ENCODE results near the gene PMEPA1. TPM values are rescaled to one million over a fixed set of nuclear protein-coding genes. Genes with fewer than 3 reads are reported as not detected.

The PMEPA1 gene
- total RNA-seq, 2 experiments from 2014 or later = 2.5 to 3.0 TPM

DNA sequence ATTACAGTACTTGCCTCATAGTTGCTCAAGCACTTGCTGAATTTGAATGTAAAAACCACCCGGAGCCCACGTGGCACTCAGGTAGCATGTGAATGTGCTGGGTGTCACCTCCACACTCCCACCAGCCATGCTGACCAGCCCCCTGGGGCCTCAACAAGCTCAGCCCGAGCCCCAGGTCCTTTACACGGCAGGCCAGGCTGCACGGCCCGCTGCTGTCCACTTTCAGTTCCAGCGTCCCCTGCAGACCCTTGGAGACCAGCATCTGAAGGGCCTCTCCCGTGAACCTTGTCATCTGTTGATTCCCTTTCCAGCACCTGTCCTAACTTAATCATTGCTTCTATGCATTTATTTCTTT is 56.3 kb downstream of the PMEPA1 start:
- ChIA-PET POLR2A (no interaction called here), CTCF (interaction anchor here (0.6 to 3.7 kb wide), 28 partner anchors 11 to 562 kb away, joined by 3 to 44 read pairs (median 4); no protein-coding TSS in a partner anchor)
- H3K36me3 Mint-ChIP-seq = peaks cover 1% of the 10 kb centered on the region

DNA sequence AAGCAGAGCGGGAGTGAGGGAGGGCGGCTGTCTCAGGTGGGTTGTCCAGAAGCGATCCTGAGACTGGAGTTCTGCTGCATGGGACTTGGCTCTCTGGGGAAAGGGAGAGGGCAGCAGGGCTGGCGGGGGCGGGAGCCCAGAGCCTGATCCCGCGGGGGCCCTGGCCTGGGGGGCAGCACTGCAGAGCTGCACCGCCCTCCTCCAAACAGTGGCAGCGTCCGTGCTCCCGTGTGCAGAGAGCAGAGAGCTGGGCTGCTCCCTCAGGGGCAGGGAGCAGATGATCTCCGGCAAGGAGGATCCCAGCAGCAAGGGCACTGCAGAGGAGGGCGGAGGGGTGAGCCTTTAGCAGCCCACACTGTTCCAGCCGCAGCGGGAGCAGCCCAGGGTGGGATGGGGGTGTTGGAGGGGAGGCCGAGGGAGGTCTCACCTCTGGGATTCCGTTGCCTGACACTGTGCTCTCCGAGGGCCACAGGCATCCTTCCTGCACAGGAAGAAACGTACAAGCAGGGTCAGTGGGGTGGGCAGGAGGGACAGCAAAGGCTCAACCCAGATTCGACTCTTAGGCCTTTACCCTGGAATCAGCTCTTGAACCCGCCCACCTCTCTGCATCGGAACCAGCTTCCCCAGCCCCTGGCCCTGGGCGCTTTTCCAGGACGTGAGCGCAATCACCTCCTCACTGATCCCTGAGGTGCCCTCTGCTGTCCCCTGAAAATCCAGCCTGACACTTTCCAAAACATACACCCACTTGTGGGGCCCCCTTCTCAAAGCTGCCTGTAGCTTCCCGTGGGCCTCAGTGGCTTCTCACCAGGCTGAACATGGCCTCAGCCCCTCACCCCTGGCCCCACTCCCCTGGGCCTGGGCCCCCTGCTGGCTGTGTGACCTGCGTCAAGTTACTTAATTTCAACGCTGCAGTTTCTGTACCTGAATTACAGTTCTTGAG is 56.9 kb downstream of the PMEPA1 start:
- H3K36me3 Mint-ChIP-seq = peaks cover 1% of the 10 kb centered on the region
- peak; percentile 7 for DNase-seq
- ChIA-PET CTCF (interaction anchor here (0.8 to 3.7 kb wide), 12 partner anchors 10 to 557 kb away, joined by 3 to 44 read pairs (median 6); no protein-coding TSS in a partner anchor), POLR2A (no interaction called here)
- H3K27me3 Mint-ChIP-seq = peaks cover 2% of the 10 kb centered on the region
- no peak overlapping the region for H3K27ac Mint-ChIP-seq
- peaks cover 4% of the 10 kb centered on the region for H3K4me1 Mint-ChIP-seq (ENCODE audit: low read depth)
- H3K9me3 Mint-ChIP-seq = no peaks in the 10 kb centered on the region
- intact Hi-C loops (cut with micrococcal nuclease) = loop anchor here (5.0 to 10.0 kb wide), 3 partner anchors 374 to 552 kb away; no protein-coding TSS in a partner anchor
- no peak overlapping the region for H3K4me3 Mint-ChIP-seq

More for the DNA sequence above, 56.3 kb downstream of the PMEPA1 start:
- no peak overlapping the region for H3K27ac Mint-ChIP-seq
- H3K27me3 Mint-ChIP-seq = no peaks in the 10 kb centered on the region
- H3K4me3 Mint-ChIP-seq = no peak overlapping the region
- peaks cover 11% of the 10 kb centered on the region for H3K4me1 Mint-ChIP-seq (ENCODE audit: low read depth)
- no peak for DNase-seq
- intact Hi-C loops (cut with micrococcal nuclease) = loop anchor here (5.0 to 10.0 kb wide), 3 partner anchors 374 to 551 kb away; no protein-coding TSS in a partner anchor
- no peaks in the 10 kb centered on the region for H3K9me3 Mint-ChIP-seq

DNA sequence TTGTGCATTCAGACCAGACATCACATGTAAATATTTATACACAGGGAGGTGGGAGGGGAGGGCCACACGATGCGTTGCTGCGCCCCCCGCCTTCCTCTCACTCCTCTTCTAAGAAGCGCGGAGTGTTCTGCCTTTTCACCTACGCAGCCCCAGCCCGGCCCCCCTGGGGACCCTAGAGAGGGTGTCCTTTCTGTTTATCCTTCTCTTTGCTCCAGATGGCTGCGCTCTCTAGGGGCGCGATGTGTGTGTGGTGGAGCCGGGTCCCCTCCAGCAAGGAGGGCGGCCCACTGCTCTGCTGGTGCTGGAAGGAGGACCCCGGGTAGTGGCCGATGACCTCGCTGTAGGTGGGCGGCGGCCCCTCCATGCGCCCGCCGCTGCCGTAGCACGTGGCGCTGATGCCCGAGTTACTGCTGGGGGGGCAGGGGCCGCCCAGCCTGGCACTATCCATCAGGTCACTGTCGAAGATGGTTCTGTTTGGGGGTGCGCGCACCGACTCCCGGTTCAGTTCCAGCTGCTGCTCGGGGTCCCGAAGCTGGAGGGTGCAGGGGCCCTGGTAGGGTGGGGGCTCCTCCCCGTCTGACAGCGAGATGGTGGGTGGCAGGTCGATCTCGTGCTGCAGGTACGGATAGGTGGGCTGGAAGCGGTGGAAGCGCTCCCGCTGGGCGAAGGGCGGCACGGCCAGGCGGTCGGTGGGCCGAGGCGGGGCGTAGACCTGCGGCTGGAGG is 57.8 kb downstream of the PMEPA1 start:
- DNase-seq = peak; percentile 7
- intact Hi-C loops (cut with micrococcal nuclease) = loop anchor here (5.0 to 10.0 kb wide), 3 partner anchors 375 to 553 kb away; no protein-coding TSS in a partner anchor
- H3K4me1 Mint-ChIP-seq (ENCODE audit: low read depth) = peaks cover 2% of the 10 kb centered on the region
- H3K27ac Mint-ChIP-seq = no peak overlapping the region
- peaks cover 2% of the 10 kb centered on the region for H3K27me3 Mint-ChIP-seq
- ChIA-PET CTCF (interaction anchor here (1.1 to 2.8 kb wide), 3 partner anchors 29 to 528 kb away, joined by 3 to 21 read pairs (median 11); no protein-coding TSS in a partner anchor), POLR2A (no interaction called here)
- H3K9me3 Mint-ChIP-seq = no peaks in the 10 kb centered on the region
- H3K36me3 Mint-ChIP-seq = peaks cover 1% of the 10 kb centered on the region
- no peak overlapping the region for H3K4me3 Mint-ChIP-seq

DNA sequence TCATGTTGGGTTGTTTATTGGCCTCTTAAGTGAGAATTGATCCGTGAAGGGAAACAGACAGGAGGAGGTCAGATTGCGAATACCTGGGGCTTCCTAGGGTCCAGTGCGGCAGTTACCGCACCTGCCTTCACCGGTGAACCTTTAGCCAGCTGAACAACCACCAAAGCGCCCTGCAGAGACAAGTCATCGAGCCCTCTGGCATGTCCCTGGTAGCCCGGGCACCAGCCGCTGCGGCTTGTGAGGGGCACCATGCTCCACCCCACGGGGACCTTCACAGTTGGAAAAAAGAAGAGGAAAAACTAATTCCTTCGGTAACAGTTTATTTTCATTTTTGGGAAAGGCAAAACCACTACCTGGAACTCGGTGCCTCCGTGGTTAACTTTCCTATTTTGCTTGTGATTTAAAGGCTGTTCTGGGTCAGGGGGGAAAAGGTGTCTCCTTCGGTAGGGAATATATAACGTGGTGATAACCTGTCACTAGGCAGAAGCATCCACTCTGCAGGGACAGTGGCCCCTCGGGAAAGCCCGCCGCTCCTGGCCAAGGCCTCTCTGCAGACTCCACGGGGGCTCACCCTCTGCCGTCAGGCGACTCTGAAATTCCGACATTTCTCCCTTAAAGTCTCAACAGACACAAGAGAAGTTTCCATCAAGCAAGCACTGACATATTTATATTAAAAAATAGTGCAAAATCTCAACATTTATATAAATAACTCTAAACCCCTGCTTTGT is 58.9 kb downstream of the PMEPA1 start:
- Mint-ChIP-seq H3K4me1 (ENCODE audit: low read depth) (peaks cover 2% of the 10 kb centered on the region), H3K27ac (no peak overlapping the region), H3K36me3 (peaks cover 1% of the 10 kb centered on the region), H3K4me3 (no peak overlapping the region), H3K9me3 (no peaks in the 10 kb centered on the region), H3K27me3 (peaks cover 2% of the 10 kb centered on the region)
- DNase-seq = no peak
- CTCF ChIA-PET = interaction anchor here (1.1 kb wide), 1 partner anchor 49 kb away, joined by 3 read pairs; no protein-coding TSS in a partner anchor
- POLR2A ChIA-PET = no interaction called here
- intact Hi-C loops (cut with micrococcal nuclease) = loop anchor here (5.0 to 10.0 kb wide), 3 partner anchors 376 to 554 kb away; no protein-coding TSS in a partner anchor

DNA sequence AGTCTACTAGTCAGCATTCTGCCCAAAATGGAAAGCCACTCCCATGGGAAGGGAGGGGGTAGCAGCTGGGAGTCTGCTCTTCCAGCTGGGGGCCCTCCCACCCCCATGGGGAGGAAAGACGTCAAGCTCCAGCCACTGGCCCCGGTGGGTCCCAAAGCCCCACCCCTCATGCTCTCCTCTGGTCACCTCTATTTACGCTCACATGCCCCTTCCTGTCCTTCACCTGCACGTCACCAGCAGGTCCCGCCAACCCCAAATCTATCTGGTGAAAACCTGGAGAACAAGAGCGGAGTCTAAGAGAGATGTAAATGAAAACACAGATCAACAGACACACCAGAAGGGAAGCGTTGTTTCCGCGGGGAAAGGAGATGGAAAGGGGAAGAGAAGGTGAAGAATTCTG is 59.5 kb downstream of the PMEPA1 start:
- H3K4me1 Mint-ChIP-seq (ENCODE audit: low read depth) = peaks cover 2% of the 10 kb centered on the region
- H3K27me3 Mint-ChIP-seq = peaks cover 2% of the 10 kb centered on the region
- ChIA-PET CTCF (no interaction called here), POLR2A (no interaction called here)
- no peak overlapping the region for H3K27ac Mint-ChIP-seq
- no peak overlapping the region for H3K4me3 Mint-ChIP-seq
- peaks cover 1% of the 10 kb centered on the region for H3K36me3 Mint-ChIP-seq
- intact Hi-C loops (cut with micrococcal nuclease) = loop anchor here (5.0 to 10.0 kb wide), 3 partner anchors 377 to 555 kb away; no protein-coding TSS in a partner anchor
- peaks cover under 1% of the 10 kb centered on the region for H3K9me3 Mint-ChIP-seq
- peak; percentile 7 for DNase-seq

DNA sequence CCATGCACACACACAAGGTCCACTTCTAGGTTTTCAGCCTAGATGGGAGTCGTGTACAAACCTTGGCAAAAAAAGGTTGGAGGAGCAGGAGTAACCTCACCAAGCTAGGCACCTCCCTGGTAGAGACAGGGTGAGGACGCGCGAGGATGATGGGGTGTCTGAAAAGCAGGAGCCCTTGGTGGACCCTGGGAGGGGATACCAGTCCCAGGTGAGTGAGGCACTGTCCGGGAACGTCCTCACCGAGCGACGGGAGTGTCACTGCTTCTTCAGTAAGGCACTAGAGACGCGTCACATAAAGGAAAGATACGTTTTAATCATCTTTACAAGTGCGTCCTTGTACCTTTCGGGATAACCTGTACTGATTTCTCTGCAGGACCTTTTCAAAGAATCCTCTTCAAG is 60.2 kb downstream of the PMEPA1 start:
- Mint-ChIP-seq H3K4me3 (no peak overlapping the region), H3K36me3 (peaks cover 1% of the 10 kb centered on the region), H3K27ac (no peak overlapping the region), H3K27me3 (peaks cover 2% of the 10 kb centered on the region), H3K9me3 (peaks cover 7% of the 10 kb centered on the region), H3K4me1 (ENCODE audit: low read depth) (peaks cover 2% of the 10 kb centered on the region)
- intact Hi-C loops (cut with micrococcal nuclease) = loop anchor here (5.0 to 10.0 kb wide), 3 partner anchors 378 to 555 kb away; no protein-coding TSS in a partner anchor
- peak; percentile 3 for DNase-seq
- ChIA-PET CTCF (no interaction called here), POLR2A (no interaction called here)

DNA sequence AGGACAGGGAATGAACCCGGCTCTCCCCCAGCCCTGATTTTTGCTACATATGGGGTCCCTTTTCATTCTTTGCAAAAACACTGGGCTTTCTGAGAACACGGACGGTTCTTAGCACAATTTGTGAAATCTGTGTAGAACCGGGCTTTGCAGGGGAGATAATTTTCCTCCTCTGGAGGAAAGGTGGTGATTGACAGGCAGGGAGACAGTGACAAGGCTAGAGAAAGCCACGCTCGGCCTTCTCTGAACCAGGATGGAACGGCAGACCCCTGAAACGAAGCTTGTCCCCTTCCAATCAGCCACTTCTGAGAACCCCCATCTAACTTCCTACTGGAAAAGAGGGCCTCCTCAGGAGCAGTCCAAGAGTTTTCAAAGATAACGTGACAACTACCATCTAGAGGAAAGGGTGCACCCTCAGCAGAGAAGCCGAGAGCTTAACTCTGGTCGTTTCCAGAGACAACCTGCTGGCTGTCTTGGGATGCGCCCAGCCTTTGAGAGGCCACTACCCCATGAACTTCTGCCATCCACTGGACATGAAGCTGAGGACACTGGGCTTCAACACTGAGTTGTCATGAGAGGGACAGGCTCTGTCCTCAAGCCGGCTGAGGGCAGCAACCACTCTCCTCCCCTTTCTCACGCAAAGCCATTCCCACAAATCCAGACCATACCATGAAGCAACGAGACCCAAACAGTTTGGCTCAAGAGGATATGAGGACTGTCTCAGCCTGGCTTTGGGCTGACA is 60.8 kb downstream of the PMEPA1 start:
- Mint-ChIP-seq H3K4me1 (ENCODE audit: low read depth) (no peaks in the 10 kb centered on the region), H3K27me3 (peaks cover 2% of the 10 kb centered on the region), H3K27ac (no peak overlapping the region), H3K9me3 (peaks cover 11% of the 10 kb centered on the region), H3K36me3 (peaks cover 1% of the 10 kb centered on the region), H3K4me3 (no peak overlapping the region)
- no peak for DNase-seq
- POLR2A ChIA-PET = no interaction called here
- CTCF ChIA-PET = no interaction called here
- intact Hi-C loops (cut with micrococcal nuclease) = no loop called here

DNA sequence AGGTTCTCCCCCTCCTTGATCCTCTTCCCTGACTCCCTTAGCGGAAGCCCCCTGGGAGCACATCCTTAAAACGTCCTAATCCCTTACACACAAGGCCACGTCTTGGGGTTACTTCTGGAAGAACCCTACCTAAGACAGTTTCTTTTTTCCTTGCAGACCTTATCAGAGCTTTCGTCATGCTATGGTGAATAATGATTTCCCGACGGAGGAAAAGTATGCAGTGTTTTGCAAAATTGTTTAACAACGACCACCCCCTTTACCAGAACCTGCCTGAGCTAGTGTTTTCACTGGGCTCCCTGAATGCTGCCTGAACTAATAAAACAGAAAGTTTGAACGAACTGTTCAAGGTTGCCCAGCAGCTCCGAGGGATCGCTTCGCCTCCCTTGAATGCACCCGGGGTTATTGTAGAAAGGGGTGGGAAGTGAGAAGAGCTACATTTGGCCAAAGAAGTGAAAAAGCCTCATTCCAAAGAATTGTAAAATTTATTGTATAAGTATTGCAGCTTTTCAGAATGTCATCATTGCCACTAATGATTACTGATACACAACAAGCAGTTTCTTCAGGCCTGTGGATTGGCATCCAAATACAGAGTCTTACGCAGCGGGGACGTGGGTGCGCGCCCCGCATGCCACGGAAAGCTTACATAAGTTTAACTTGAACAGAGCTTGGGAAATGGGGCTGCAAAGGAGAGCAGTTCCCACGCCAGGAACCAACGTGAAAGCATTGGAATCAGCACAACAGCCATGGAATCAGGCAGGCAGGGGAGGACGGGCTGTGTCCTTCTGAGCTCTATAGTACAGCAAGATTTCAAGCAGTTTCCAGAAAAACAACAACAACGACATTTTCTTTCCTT is 61.7 kb downstream of the PMEPA1 start:
- DNase-seq = no peak
- H3K4me1 Mint-ChIP-seq (ENCODE audit: low read depth) = no peaks in the 10 kb centered on the region
- ChIA-PET POLR2A (no interaction called here), CTCF (interaction anchor here (1.0 to 1.2 kb wide), 2 partner anchors 20 to 25 kb away, joined by 3 read pairs; no protein-coding TSS in a partner anchor)
- intact Hi-C loops (cut with micrococcal nuclease) = no loop called here
- peaks cover 17% of the 10 kb centered on the region for H3K9me3 Mint-ChIP-seq
- H3K36me3 Mint-ChIP-seq = peaks cover 1% of the 10 kb centered on the region
- no peak overlapping the region for H3K27ac Mint-ChIP-seq
- H3K4me3 Mint-ChIP-seq = no peak overlapping the region
- H3K27me3 Mint-ChIP-seq = peaks cover 2% of the 10 kb centered on the region

DNA sequence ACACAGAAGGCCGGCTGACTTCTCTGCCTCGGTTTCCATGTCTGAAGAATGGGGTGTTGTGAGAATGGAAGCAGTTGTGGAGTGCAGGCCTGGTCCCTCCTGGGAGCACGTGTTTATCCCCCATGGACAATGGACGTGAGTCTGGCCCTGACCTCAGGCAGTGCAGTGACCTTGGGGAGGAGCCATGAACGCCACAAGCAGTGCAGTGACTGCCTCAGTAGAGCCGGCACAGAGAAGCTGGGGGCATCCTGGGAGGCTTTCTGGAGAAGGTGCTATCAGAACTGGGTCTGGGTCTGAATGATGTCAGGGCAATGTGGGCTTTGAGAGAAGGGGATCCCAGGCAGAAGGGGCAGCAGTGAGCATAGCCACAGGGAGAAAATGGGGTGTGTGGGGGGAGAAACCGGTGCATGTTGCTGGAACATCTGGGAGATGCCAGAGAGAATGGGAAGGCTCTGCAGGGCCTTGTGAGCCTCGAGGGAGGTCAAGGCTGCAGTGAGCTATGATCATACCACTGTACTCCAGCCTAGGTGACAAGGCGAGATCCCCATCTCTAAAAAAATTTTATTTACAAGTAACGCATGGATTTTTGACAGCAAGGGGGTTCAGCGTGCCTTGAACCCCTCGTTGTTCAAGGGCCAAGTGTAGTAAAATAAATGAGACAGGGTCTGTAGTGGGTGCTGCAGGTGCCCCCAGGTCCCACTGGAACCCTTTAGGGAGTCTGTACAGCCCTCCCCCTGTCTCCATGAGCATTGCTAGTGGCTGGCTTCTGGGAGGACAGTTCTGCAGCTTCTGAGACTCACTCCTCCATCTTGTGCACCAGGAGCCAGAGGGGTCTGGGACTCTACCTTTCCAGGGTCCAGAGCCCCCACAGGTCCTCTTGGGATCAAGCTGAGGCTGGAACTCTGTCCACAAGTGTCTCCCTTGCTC is 62.5 kb downstream of the PMEPA1 start:
- Mint-ChIP-seq H3K4me1 (ENCODE audit: low read depth) (no peaks in the 10 kb centered on the region), H3K4me3 (no peak overlapping the region), H3K27me3 (peaks cover 2% of the 10 kb centered on the region), H3K9me3 (peaks cover 20% of the 10 kb centered on the region), H3K27ac (no peak overlapping the region), H3K36me3 (peaks cover 1% of the 10 kb centered on the region)
- CTCF ChIA-PET = interaction anchor here (1.0 to 1.2 kb wide), 3 partner anchors 19 to 51 kb away, joined by 3 read pairs; no protein-coding TSS in a partner anchor
- intact Hi-C loops (cut with micrococcal nuclease) = no loop called here
- DNase-seq = no peak
- POLR2A ChIA-PET = no interaction called here

DNA sequence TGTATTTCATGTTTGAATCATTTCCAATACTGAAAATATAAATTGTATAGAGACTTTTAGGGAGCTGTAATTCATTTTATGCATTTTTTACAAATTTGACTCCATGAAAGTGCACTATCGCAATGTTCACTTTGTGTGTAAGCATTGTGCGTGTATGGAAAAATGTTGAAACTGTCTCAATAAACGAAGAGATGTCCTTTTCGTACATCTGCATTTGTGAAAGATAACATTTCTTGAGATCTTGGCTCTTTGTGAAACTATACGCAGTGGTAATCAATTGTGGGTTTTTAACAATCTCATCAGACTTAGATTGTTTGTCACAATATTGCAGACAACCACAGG is 70.9 kb downstream of the PMEPA1 start:
- CTCF ChIA-PET = no interaction called here
- POLR2A ChIA-PET = no interaction called here
- H3K36me3 Mint-ChIP-seq = peaks cover 18% of the 10 kb centered on the region
- H3K4me1 Mint-ChIP-seq (ENCODE audit: low read depth) = peaks cover 12% of the 10 kb centered on the region
- intact Hi-C loops (cut with micrococcal nuclease) = no loop called here
- no peak overlapping the region for H3K27ac Mint-ChIP-seq
- H3K9me3 Mint-ChIP-seq = peaks cover 41% of the 10 kb centered on the region
- DNase-seq = no peak
- H3K27me3 Mint-ChIP-seq = peaks cover 11% of the 10 kb centered on the region
- no peak overlapping the region for H3K4me3 Mint-ChIP-seq

Measured in activated CD4-positive, alpha-beta memory T cell treated with anti-CD3 and anti-CD28 coated beads for 36 hours (primary cell).